Ishikawa (cell line): ENCODE measurements around the gene HHIPL1.

Source experiments
- CEBPB ChIP-seq: IDR thresholded peaks from 2 replicates; pipeline ENCODE4 v1.6.1; 2012
- CREB1 ChIP-seq: IDR thresholded peaks from 2 replicates; pipeline ENCODE4 v1.6.1; 2012; ENCODE audit warnings: low read depth
- EGR1 ChIP-seq: IDR thresholded peaks from 2 replicates; pipeline ENCODE4 v1.6.1; 2012
- EP300 ChIP-seq: IDR thresholded peaks from 2 replicates; pipeline ENCODE4 v1.6.1; 2012; ENCODE audit warnings: borderline replicate concordance
- FOXM1 ChIP-seq: IDR thresholded peaks from 2 replicates; pipeline ENCODE4 v1.6.1; 2012; ENCODE audit warnings: low read depth, borderline replicate concordance
- MAX ChIP-seq: IDR thresholded peaks from 2 replicates; pipeline ENCODE4 v1.6.1; 2012
- NFIC ChIP-seq: IDR thresholded peaks from 2 replicates; pipeline ENCODE4 v1.6.1; 2012
- RAD21 ChIP-seq: IDR thresholded peaks from 2 replicates; pipeline ENCODE4 v1.6.1; 2012; ENCODE audit warnings: low read depth
- REST ChIP-seq: IDR thresholded peaks from 2 replicates; pipeline ENCODE4 v1.6.1; 2012; ENCODE audit warnings: low read depth, mild to moderate bottlenecking
- TAF1 ChIP-seq: IDR thresholded peaks from 2 replicates; pipeline ENCODE4 v1.6.1; 2012; ENCODE audit warnings: low read depth, mild to moderate bottlenecking
- TCF12 ChIP-seq: IDR thresholded peaks from 2 replicates; pipeline ENCODE4 v1.6.1; 2012; ENCODE audit warnings: low read depth
- TEAD4 ChIP-seq: IDR thresholded peaks from 2 replicates; pipeline ENCODE4 v1.6.1; 2012
- USF1 ChIP-seq: IDR thresholded peaks from 2 replicates; pipeline ENCODE4 v1.6.1; 2012
- YY1 ChIP-seq: IDR thresholded peaks from 2 replicates; pipeline ENCODE4 v1.6.1; 2012; ENCODE audit warnings: low read depth
- ZBTB7A ChIP-seq: IDR thresholded peaks from 2 replicates; pipeline ENCODE4 v1.6.1; 2012; ENCODE audit warnings: low read depth

HHIPL1 gene

GRCh38 chr14:99696929-99697328 lies 52.0 kb downstream of the HHIPL1 start:
- no peak for TF ChIP-seq REST
- TF ChIP-seq CEBPB, result no peak
- no peak for TF ChIP-seq EP300
- no peak for TF ChIP-seq ZBTB7A
- TF ChIP-seq TAF1, result no peak
- TF ChIP-seq FOXM1, result no peak
- TF ChIP-seq EGR1, result no peak
- no peak for TF ChIP-seq NFIC

DNA sequence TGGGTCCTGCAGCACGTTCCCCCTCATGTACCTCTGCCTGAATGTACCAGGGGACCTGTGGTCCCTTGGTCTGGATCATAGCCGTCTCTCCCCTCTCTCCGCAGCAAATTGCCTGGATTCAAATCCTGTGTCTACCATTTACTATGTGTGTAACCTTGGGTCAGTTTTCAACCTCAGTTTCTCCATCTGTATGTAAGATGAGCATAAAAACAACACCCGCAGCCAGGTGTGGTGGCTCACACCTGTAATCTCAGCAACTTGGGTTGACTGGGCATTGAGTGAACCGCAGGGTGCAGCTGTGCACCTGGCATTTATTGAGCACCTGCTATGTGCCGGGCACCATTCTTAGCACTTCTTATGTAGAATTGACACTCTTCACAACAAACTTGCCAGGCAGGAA lies 53.3 kb downstream of the HHIPL1 start:
- TF ChIP-seq RAD21, result no peak

DNA sequence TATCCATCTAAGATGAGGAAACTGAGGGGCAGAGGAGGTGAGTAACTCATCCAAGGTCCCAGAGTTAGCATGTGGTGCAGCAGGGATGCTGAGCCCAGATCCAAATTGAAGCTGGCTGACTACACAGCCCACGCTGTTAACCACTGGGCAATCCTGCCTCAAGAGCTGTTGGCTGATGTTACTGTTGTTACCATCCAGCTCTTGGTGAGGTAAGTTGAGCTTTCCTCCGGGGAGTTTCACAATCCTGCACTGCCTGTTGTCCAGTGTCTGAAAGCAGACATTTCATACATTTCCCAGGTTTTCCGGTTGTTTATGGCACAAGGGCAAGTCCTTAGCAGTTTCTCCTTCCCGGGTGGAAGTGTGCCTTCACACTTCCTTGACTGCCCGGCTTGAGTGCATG lies 53.7 kb downstream of the HHIPL1 start:
- TF ChIP-seq YY1, result no peak
- no peak for TF ChIP-seq FOXM1
- no peak for TF ChIP-seq EGR1
- no peak for TF ChIP-seq RAD21
- TF ChIP-seq REST, result no peak
- no peak for TF ChIP-seq CEBPB
- no peak for TF ChIP-seq CREB1
- no peak for TF ChIP-seq TEAD4
- no peak for TF ChIP-seq ZBTB7A
- no peak for TF ChIP-seq NFIC
- no peak for TF ChIP-seq USF1
- no peak for TF ChIP-seq TAF1
- no peak for TF ChIP-seq TCF12
- no peak for TF ChIP-seq MAX
- no peak for TF ChIP-seq EP300

DNA sequence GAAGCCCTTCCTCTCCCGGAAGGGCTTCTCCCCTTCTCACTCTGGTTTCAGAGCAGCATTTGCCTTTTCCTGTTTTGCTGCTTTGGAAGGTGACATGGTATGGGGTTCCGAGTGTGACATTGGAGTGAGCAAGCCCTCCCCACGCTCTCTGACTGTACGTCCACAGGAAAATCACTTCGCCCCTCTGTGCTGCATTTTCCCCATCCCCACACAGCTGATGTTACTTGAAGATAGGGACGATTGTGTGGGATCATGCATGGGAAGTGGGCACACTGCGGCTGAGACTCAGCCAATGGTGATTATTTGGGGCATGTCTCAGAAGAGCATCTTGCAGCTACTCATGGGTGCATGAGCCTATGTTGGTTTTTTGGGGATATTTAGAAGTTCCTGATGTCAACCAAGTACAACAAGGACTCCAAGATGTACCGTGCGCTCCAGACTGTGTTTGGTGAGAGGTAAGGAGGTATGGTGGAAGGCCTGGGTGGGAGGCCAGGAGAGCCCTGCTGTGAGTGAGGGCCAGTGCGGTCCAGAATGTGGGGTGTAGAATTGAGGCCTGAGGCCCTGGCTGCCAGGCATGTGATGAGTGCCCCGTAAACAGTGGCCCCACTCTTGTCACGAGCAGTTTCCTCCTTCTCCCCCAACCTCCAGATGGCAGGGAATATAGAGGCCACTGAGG lies 54.3 kb downstream of the HHIPL1 start:
- no peak for TF ChIP-seq YY1
- TF ChIP-seq FOXM1, result no peak
- TF ChIP-seq EGR1, result no peak
- TF ChIP-seq TAF1, result no peak
- TF ChIP-seq USF1, result no peak
- no peak for TF ChIP-seq ZBTB7A
- no peak for TF ChIP-seq TCF12

GRCh38 chr14:99699861-99700260 lies 54.9 kb downstream of the HHIPL1 start:
- TF ChIP-seq TAF1, result no peak
- no peak for TF ChIP-seq CREB1
- no peak for TF ChIP-seq REST
- no peak for TF ChIP-seq RAD21
- no peak for TF ChIP-seq FOXM1
- no peak for TF ChIP-seq NFIC
- no peak for TF ChIP-seq TEAD4
- TF ChIP-seq EGR1, result no peak
- TF ChIP-seq EP300, result no peak
- no peak for TF ChIP-seq USF1
- TF ChIP-seq ZBTB7A, result no peak
- TF ChIP-seq YY1, result no peak
- no peak for TF ChIP-seq TCF12
- no peak for TF ChIP-seq CEBPB
- TF ChIP-seq MAX, result no peak
